ENCODE measurements around the gene MAP3K15. TPM values are rescaled to one million over a fixed set of nuclear protein-coding genes. Genes with fewer than 3 reads are reported as not detected.

MAP3K15 gene
- total RNA-seq, 1 donor from 2014 or later, result 2.1 TPM

- no peaks in the 10 kb centered on the region for H3K9me3 Mint-ChIP-seq (ENCODE audit: unreplicated experiment)
- H3K27me3 Mint-ChIP-seq (ENCODE audit: low read depth, unreplicated experiment), result no peaks in the 10 kb centered on the region
- FAIRE-seq, result no peak
- no peak overlapping the region for H2AFZ ChIP-seq (ENCODE audit: low read depth, low read length)
- H3K4me3 Mint-ChIP-seq (ENCODE audit: unreplicated experiment), result no peak overlapping the region
- DNase-seq (ENCODE audit: low read depth), result no peak
- H3K27ac Mint-ChIP-seq (ENCODE audit: unreplicated experiment), result no peak overlapping the region
- H3K4me1 Mint-ChIP-seq (ENCODE audit: low read depth, unreplicated experiment), result peaks cover 12% of the 10 kb centered on the region
- H4K20me1 ChIP-seq (ENCODE audit: insufficient read depth, low read length), result no peaks in the 10 kb centered on the region
- H3K36me3 Mint-ChIP-seq (ENCODE audit: low read depth, unreplicated experiment), result peaks cover 6% of the 10 kb centered on the region
- H3K4me2 ChIP-seq (ENCODE audit: low read length), result no peak overlapping the region
- TF ChIP-seq EZH2 (IDR thresholded peaks at IDR 0.05; ENCODE audit: insufficient read depth, low read length) (no peak), CTCF (IDR thresholded peaks at IDR 0.05; ENCODE audit: insufficient read depth, low read depth, low read length) (no peak)
- no peak overlapping the region for H3K27ac ChIP-seq (ENCODE audit: low read depth, low read length)
- no peaks in the 10 kb centered on the region for H3K79me2 ChIP-seq (ENCODE audit: insufficient read depth, low read length)
- H3K9me3 ChIP-seq (ENCODE audit: insufficient read depth, low read depth, low read length), result no peaks in the 10 kb centered on the region
- H3K4me3 ChIP-seq (ENCODE audit: insufficient read depth, low read depth, low read length), result no peak overlapping the region
- H3K27me3 ChIP-seq (ENCODE audit: insufficient read depth, low read length), result no peaks in the 10 kb centered on the region
- peaks cover 6% of the 10 kb centered on the region for H3K36me3 ChIP-seq (ENCODE audit: insufficient read depth, low read length)
- H3K9ac ChIP-seq (ENCODE audit: low read length), result no peak overlapping the region
- no peaks in the 10 kb centered on the region for H3K4me1 ChIP-seq (ENCODE audit: insufficient read depth, low read length)
Measured at GRCh38 chrX:19360903-19361302, 154.4 kb downstream of the MAP3K15 start.

DNA sequence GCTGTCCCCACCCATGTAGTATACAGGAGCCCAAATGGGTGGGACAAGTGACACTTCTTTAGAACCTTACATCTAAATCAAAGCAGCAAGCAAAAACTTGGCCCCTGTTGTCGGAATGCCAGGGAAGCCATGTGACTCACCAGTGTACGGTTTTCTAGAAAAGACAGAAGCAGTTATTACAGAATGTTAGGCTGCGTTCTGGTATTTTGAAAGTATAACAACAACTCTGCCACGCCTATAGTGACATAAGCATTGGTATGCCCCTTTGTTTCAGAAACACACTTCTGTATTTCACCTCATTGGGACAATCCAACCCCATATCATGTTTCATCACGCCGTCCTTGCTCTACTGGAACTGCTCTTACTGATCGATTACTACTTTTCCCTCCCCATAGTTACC is 156.8 kb downstream of the MAP3K15 start:
- Histone ChIP-seq H3K36me3 (ENCODE audit: insufficient read depth, low read length) (peaks cover 7% of the 10 kb centered on the region), H3K9ac (ENCODE audit: low read length) (no peak overlapping the region), H4K20me1 (ENCODE audit: insufficient read depth, low read length) (no peaks in the 10 kb centered on the region), H3K4me1 (ENCODE audit: insufficient read depth, low read length) (no peaks in the 10 kb centered on the region), H3K4me3 (ENCODE audit: insufficient read depth, low read depth, low read length) (no peak overlapping the region), H3K27me3 (ENCODE audit: insufficient read depth, low read length) (no peaks in the 10 kb centered on the region), H2AFZ (ENCODE audit: low read depth, low read length) (no peak overlapping the region), H3K4me2 (ENCODE audit: low read length) (no peak overlapping the region), H3K79me2 (ENCODE audit: insufficient read depth, low read length) (no peaks in the 10 kb centered on the region), H3K27ac (ENCODE audit: low read depth, low read length) (no peak overlapping the region), H3K9me3 (ENCODE audit: insufficient read depth, low read depth, low read length) (no peaks in the 10 kb centered on the region)
- no peak for FAIRE-seq
- no peak overlapping the region for H3K27ac Mint-ChIP-seq (ENCODE audit: unreplicated experiment)
- H3K4me1 Mint-ChIP-seq (ENCODE audit: low read depth, unreplicated experiment), result peaks cover 10% of the 10 kb centered on the region
- DNase-seq (ENCODE audit: low read depth), result no peak
- H3K9me3 Mint-ChIP-seq (ENCODE audit: unreplicated experiment), result no peaks in the 10 kb centered on the region
- TF ChIP-seq CTCF (IDR thresholded peaks at IDR 0.05; ENCODE audit: insufficient read depth, low read depth, low read length) (no peak), EZH2 (IDR thresholded peaks at IDR 0.05; ENCODE audit: insufficient read depth, low read length) (no peak)
- peaks cover 10% of the 10 kb centered on the region for H3K36me3 Mint-ChIP-seq (ENCODE audit: low read depth, unreplicated experiment)
- H3K27me3 Mint-ChIP-seq (ENCODE audit: low read depth, unreplicated experiment), result no peaks in the 10 kb centered on the region
- H3K4me3 Mint-ChIP-seq (ENCODE audit: unreplicated experiment), result no peak overlapping the region

DNA sequence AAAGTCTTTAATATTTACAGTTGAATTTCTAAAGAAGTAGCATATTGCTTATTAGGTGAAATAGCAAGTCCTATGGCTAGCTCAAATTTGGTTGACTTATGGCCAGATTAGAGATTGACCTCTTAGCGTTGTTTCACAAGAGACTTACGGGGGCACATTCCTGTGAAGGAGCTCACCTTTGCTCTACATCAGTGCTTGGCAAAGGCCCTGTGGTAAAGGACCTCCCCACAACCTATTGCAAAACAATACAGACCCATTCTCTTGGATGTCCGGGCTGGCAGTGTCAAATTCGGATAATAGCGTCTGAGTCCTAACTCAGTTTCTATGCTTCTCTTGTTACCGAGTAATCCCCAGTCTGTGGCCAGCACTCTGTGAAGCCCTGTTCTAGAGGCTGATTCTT is 160.7 kb downstream of the MAP3K15 start:
- H2AFZ ChIP-seq (ENCODE audit: low read depth, low read length), result no peak overlapping the region
- peaks cover 25% of the 10 kb centered on the region for H3K36me3 ChIP-seq (ENCODE audit: insufficient read depth, low read length)
- H4K20me1 ChIP-seq (ENCODE audit: insufficient read depth, low read length), result no peaks in the 10 kb centered on the region
- FAIRE-seq (no peak), DNase-seq (ENCODE audit: low read depth) (no peak)
- no peak overlapping the region for H3K27ac Mint-ChIP-seq (ENCODE audit: unreplicated experiment)
- H3K4me3 ChIP-seq (ENCODE audit: insufficient read depth, low read depth, low read length), result no peak overlapping the region
- TF ChIP-seq CTCF (IDR thresholded peaks at IDR 0.05; ENCODE audit: insufficient read depth, low read depth, low read length) (no peak), EZH2 (IDR thresholded peaks at IDR 0.05; ENCODE audit: insufficient read depth, low read length) (no peak)
- H3K4me1 ChIP-seq (ENCODE audit: insufficient read depth, low read length), result no peaks in the 10 kb centered on the region
- no peak overlapping the region for H3K27ac ChIP-seq (ENCODE audit: low read depth, low read length)
- no peak overlapping the region for H3K4me3 Mint-ChIP-seq (ENCODE audit: unreplicated experiment)
- H3K27me3 Mint-ChIP-seq (ENCODE audit: low read depth, unreplicated experiment), result no peaks in the 10 kb centered on the region
- no peaks in the 10 kb centered on the region for H3K4me1 Mint-ChIP-seq (ENCODE audit: low read depth, unreplicated experiment)
- peaks cover 10% of the 10 kb centered on the region for H3K36me3 Mint-ChIP-seq (ENCODE audit: low read depth, unreplicated experiment)
- H3K9ac ChIP-seq (ENCODE audit: low read length), result no peak overlapping the region
- H3K27me3 ChIP-seq (ENCODE audit: insufficient read depth, low read length), result no peaks in the 10 kb centered on the region
- no peaks in the 10 kb centered on the region for H3K79me2 ChIP-seq (ENCODE audit: insufficient read depth, low read length)
- H3K9me3 Mint-ChIP-seq (ENCODE audit: unreplicated experiment), result no peaks in the 10 kb centered on the region
- H3K9me3 ChIP-seq (ENCODE audit: insufficient read depth, low read depth, low read length), result no peaks in the 10 kb centered on the region
- no peak overlapping the region for H3K4me2 ChIP-seq (ENCODE audit: low read length)
